HCEC 1CT (cell line): ENCODE data around the gene CAPN3.
"Not testable (repeated sequence)": the region's sequence is repeated elsewhere in the genome, so short reads cannot be mapped to it uniquely, and the experiment has no call there.

Source experiments
- DNase-seq: peaks from one replicate; pipeline ENCODE4 v3.0.0-alpha.2; 2017

The CAPN3 gene

DNA sequence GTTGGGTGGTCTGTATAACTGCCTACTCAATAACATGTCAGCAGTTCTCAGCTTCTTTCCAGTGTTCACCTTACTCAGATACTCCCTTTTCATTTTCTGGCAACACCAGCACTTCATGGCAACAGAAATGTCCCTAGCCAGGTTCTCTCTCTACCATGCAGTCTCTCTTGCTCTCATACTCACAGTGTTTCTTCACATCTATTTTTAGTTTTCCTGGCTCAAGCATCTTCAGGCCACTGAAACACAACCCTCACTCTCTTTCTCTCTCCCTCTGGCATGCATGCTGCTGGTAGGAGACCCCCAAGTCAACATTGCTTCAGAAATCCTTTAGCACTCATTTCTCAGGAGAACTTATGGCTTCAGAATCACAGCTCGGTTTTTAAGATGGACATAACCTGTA is at the start of gene CAPN3:
CAPN3 (plus strand) TSS at position 253 of the 400 bp plus-strand sequence. CDS start 305 bp downstream, outside the sequence.
- DNase-seq: no peak

DNA sequence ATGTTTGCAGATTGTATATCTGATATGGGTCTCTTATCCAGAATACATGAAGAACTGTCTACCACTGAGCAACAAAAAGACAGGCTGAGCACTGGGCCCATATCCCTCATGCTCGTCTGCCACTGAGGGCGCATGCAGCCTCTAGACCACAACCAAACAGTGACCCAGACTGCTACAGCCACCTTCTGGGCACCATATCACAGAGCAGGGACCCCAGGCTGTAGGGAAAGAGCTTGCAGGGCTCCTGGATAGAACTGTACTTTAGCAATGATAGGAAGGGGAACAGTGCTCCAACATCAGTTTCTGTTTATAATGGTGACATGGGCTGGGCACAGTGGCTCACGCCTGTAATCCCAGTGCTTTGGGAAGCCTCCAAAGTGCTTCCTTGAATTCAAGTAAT is 45.8 kb upstream of the CAPN3 start:
- DNase-seq: no peak

DNA sequence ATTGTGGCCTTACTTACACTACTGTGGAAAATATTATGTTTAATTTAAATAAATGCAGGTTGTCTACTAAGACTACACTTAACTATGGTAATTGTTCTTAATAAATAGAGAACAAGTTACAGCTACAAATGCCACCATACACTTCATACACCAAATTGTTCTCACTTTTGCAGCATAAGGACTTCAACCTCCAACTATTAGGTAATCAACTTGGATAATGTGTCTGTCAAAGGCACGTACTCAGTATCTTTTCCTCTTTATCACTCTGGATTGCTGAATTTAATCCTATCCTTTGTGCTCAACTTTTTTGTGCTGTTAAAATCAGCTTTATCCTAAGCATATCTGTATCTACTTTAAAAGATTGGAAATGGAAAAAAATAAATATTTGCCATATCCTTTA is 44.5 kb upstream of the CAPN3 start:
- no peak for DNase-seq

DNA sequence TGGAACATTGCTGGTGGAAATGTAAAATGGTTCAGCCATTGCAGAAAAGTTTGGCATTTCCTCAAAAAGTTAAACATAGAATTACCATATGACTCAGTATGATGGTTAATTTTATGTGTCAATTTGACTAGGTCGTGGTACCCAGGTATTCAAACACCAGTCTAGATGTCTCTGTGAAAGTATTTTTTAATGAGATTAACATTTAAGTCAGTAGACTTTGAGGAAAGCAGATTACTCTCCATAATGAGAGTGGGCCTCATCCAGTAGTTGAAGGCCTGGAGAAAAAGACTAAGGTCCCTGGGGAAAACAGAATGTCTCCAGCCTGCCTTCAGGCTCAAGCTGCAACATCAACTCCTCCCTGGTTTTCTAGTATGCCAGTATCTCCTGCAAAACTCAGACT is 43.8 kb upstream of the CAPN3 start:
- peak; percentile 1 for DNase-seq

DNA sequence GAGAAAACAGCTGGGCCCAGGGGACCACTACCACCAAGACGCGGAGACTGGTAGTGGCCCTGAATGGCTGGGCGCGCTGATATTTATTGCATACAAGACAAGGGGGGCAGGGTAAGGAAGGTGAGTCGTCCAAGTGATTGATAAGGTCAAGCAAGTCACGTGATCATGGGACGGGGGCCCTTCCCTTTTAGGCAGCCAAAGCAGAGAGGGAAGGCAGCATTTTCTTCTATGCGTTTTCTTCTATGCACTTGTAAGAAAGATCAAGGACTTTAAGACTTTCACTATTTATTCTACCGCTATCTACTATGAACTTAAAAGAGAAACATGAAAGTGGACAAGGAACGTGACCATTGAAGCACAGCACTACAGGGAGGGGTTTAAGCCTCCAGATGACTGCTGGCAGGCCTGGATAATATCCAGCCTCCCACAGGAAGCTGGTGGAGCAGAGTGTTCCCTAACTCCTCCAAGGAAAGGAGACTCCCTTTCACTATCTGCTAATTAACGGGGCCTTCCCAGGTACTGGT is 43.0 kb upstream of the CAPN3 start:
- not testable (repeated sequence) for DNase-seq

DNA sequence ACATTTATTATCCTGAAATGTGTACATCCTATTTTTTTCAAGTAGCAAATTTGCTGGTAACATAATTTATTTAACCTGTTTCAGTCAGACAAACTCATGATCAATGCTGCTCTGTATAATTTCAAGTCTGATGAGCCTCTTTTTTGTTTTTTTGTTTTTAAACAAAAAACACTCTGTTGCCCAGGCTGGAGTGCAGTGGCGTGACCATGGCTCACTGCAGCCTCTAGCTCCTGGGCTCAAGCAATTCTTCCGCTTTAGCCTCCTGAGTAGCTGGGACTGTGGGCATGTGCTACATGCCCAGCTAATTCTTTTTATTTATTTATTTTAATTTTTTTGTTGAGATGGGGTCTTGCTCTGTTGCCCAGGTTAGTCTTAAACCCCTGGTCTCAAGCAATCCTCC is 40.1 kb upstream of the CAPN3 start:
- no peak for DNase-seq

DNA sequence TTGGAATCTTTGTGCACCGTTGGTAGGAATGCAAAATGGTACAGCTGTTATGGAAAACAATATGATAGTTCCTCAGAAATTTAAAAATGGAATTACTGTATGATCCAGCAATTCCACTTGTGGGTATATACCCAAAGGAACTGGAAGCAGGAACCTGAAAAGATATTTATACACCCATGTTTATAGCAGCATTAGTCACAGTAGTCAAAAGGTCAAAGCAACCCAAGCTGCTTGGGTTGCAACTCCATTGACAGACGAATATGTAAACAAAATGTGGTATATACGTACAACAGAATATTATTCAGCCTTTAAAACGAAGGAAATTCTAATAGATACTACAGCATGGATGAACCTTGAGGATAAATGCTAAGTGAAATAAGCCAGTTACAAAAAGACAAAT is 35.0 kb upstream of the CAPN3 start:
- peak; percentile 83 for DNase-seq

DNA sequence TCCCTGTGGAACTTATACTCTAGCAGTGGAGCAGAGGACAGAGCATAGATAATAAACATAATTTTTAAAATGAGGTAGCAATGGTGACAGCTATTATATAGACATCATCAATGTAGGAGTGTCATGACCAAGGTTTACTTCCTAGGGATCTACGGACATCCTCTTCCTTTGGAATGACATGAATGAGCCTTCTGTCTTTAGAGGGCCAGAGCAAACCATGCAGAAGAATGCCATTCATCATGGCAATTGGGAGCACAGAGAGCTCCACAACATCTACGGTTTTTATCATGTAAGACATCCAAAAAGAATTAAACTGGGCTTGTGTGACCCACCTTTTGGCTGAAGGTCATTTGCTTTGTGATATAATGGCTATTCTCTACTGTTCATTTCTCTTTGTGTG is 30.1 kb upstream of the CAPN3 start:
- DNase-seq: no peak

DNA sequence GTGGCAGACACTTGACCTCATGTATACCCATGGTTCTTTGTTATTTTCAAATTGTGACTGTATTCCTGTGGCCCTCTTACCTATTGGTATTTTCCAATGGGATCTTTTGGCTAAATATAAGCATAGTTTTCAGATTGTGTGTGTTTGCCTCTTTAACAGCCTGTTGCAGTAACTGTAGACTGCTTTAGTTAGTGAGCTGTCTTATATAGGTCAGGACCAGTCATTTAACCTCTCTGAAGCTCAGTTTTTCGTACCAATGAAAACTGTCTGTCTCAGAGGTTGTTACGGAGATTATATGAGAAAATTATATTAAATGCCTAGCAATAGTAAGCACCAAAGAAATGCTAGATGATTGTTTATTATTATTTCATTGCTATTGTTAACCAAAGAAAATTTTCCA is 29.3 kb upstream of the CAPN3 start:
- DNase-seq: no peak

DNA sequence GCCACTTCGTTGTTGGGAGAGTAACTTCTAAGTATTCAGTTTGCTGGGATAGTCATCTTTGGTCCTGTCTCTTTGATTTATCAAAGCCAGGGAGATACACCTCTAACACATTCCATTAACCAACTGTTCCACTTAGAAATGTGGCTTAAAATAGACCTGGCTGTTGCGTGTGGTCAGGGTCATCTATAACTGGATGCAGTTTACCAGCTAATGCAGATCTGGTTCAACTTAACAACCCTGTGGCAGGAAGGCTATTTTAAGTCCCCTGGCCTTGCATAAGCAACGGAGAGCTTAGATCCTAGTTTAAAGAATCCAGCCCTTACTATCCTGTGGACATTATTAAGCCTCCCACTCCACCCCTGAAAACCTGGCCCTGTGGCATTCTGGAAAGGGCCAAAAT is 28.1 kb upstream of the CAPN3 start:
- DNase-seq: no peak

DNA sequence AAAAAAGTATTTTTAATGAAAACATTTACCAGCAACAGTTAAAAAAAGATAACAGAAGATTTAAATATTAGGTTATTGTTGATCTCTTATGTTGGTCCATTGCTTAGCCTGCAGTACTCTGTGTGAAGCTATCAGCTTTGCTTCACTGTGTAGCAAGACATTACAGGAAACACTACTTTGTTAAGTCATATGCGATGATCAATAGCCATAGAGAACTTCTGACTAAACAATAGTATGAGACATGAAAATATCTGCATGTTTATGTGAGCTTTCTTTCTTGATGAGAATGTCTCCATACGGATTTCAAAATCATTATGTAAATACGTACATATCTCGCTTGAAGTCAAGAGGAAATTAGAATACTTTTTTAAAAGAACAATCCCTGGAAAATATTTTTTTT is 27.0 kb upstream of the CAPN3 start:
- peak; percentile 86 for DNase-seq

DNA sequence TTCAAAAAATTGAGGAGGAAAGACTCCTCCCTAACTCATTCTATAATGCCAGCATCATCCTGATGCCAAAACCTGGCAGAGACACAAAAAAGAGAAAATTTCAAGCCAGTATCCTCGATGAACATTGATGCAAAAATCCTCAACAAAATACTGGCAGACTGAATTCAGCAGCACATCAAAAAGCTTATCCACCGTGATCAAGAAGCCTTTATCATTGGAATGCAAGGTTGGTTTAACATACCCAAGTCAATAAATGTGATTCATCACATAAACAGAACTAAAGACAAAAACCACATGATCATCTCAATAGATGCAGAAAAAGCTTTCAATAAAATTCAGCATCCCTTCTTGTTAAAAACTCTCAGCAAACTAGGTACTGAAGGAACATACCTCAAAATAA is 24.2 kb upstream of the CAPN3 start:
- no peak for DNase-seq

DNA sequence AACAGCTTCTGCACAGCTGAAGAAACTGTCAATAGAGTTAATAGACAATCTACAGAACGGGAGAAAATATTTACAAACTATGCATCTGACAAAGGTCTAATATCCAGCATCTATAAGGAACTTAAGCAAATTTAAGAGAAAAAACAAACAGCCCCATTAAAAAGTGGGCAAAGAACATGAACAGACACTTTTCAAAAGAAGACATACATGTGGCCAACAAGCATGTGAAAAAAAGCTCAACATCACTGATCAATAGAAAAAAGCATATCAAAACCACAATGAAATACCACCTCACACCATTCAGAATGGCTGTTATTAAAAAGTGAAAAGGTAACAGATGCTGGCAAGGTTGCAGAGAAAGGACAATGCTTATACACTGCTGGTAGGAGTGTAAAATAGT is 22.7 kb upstream of the CAPN3 start:
- DNase-seq: not testable (repeated sequence)

DNA sequence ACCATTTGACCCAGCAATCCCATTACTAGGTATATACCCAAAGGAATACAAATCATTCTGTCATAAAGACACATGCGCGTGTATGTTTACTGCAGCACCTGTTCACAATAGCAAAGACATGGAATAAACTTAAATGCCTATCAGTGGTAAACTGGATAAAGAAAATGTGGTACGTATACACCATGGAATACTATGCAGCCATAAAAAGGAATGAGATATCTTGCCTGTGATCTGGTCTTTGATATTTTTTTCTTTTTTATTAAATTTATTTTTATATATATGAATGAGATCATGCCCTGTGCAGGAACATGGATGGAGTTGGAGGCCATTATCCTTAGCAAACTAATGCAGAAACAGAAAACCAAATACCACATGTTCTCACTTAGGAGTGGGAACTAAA is 22.2 kb upstream of the CAPN3 start:
- DNase-seq: not testable (repeated sequence)

DNA sequence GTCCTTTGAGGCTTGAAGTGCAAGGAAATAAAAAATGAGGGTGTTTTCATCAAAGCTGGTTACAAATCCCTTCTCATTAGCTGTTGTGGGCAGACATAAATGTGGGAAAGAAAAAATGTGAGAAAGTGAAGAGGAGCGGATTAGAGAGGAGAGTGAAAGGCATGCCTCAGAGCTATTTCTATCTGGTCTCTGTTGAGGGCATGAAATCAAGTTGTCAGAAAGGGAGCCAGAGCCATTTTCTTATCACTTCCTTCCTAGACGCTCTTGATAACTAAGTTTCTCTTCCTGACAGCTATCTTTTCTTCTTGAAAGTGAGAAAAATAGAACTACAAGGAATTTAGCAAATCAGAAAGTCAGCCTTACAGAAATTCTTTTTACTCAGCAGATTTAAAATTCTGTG is 20.8 kb upstream of the CAPN3 start:
- DNase-seq: no peak

DNA sequence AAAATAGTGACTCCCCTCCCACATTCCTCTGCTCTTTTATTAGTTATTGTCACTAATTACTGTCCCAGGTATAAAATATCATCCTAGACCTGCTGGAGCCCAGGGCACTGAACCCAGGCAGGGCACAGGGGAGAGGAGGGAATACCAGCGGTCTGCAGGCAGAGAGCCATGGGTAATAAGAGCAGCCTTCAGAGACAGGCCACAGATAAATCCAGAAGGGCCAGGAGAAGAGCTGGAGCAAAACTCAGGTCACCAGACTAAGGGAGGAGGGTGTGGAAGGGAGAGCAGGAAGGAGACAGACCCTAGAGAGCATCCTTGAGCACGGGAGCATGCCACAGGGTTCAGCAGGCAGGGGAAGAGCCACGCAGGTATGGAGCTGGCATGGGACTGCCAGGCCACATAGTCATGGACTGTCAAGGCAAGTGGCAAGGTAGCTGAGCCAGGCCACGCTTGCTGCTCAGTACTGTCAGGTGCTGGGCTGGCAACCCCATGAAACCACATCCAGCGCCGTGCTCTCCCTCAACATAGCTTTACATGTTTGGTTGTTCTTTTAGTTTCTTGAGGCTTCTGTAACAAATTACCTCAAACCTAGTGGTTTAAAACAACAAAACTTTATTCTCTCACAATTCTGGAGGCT is 15.6 kb upstream of the CAPN3 start:
- no peak for DNase-seq

DNA sequence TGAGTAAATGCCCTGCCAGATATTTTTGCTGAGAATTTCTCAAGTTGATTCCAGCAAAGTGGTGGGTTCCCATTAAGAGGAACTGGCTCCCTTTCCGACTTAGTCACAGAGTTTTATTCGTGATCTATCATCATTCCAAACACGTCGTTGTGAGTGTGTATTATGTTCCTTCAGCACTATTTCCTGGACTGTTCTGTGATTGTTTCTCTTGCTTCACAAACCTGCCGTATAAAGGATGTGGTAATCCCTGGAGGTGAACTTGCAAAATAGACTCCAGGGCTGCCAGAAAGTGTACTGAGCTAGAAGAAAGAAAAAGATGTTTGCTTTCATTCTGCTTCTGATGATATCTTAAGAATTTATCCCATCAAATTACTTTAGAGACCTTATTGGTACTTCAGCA is 14.5 kb upstream of the CAPN3 start:
- peak; percentile 85 for DNase-seq

DNA sequence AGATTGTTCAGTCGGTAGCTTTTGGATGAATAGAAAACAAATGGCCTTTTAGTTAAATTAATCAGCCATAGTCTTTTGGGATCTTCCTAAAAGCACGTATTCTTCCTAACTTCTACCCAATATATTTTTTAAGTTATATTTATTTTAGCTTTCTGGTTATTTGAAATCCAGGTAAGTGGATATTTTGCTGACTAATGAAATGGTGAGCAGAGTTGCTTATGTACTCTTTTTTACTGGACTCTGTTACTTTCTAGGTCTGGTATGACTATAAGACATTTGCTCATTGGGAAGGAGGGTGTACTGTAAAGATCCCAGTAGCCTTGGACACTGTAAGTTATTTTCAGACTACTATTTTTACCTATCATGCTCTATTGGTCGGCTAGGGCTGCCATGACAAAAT is 13.8 kb upstream of the CAPN3 start:
- no peak for DNase-seq

DNA sequence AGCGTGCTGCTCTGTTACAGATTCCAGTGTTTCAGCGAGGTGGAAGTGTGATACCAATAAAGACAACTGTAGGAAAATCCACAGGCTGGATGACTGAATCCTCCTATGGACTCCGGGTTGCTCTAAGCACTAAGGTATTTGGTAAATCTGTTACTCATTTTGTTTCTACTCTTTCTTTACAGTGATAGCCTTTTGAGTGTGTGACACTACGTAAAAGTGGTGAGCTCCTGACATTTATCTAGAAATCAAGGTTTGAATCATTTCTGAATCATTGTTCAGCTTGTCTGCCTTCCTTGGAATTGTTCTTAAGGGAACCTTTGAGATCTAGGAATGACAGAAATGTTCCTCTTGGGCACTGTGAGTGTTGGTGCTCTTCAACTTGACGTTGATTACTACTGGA is 11.2 kb upstream of the CAPN3 start:
- DNase-seq: peak; percentile 78

DNA sequence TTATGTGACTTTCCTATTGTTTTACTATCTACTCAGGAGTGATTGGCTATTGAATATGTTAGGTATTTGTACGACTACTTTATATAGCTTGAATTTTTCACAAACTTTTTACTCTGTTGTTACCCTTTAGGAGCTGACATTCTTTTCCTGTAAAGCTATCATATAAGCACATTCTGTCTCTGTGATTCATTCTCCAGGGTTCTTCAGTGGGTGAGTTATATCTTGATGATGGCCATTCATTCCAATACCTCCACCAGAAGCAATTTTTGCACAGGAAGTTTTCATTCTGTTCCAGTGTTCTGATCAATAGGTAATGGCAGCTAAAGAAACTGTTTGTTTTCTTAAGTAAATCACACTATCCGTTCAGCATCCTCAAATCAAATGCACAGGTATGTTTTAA is 10.1 kb upstream of the CAPN3 start:
- DNase-seq: peak; percentile 63

DNA sequence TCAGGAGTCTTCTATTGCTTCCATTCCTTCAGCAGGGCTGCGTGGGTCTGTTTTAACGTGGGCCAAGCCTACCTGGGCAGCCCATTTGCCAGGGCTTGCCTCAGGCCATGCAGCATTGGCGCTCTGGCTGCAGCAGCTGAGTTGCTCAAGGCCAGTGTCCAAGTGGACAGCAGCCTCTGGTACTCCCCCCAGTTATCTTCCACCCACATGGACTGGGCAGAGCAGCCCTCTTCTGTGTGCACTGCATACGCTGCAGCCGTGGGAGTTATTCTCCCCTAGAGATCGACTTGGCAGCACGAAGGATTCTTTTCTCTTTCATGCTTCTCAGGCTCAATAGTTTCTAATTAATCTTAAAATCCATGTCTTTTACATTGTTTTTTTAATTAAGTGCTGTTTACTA is 6.9 kb upstream of the CAPN3 start:
- no peak for DNase-seq

DNA sequence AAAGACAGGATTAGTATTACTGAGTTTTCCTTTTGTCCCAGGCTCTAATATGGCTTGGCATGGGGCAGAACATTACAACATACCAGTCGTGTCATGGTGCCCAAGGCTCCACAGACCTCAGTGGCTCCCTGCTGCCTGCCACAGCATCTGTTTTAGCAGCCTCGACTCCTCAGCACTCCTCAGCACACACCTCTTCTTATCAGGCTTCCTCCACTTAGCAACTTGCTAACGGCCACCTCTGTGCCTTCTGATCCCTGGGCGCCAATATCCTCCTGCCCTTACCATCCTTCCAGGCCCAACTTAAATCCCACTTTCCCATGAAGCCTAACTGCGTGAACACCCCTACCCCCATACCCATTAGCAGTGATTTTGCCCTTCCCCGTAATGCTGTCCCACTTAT is 6.2 kb upstream of the CAPN3 start:
- no peak for DNase-seq

DNA sequence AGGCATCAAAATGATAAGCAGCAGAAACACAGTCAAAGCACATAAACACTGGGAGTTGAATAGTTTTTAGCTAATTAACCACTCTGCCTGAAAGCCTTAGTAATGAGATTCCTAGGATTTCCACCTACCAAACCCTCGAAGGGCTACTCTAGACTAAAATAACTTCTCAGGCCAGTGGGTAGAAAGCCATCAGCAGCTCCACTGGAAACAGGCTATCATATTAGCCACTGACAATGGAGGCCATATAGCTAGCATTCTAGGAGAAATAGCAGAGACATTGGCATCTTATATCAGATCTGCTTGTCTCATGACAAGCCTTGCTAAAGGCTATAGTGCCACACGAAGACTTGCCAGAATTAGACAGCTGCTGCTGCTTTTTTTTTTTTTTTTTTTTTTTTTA is 4.5 kb upstream of the CAPN3 start:
- DNase-seq: no peak

DNA sequence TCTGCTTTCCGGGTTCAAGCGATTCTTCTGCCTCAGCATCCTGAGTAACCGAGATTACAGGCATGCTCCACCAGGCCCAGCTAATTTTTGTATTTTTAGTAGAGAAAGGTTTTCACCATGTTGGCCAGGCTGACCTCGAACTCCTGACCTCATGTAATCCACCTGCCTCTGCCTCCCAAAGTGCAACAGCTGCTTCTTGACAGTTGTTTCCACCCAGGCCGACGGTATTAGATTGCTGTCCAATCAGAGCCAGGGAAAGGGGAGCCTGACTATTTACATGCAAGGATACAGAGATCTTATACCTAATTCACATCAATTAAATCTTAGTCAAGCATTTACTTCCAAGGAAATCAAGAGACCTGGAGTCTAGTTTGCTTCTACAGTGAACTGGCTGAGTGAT is 4.0 kb upstream of the CAPN3 start:
- no peak for DNase-seq

DNA sequence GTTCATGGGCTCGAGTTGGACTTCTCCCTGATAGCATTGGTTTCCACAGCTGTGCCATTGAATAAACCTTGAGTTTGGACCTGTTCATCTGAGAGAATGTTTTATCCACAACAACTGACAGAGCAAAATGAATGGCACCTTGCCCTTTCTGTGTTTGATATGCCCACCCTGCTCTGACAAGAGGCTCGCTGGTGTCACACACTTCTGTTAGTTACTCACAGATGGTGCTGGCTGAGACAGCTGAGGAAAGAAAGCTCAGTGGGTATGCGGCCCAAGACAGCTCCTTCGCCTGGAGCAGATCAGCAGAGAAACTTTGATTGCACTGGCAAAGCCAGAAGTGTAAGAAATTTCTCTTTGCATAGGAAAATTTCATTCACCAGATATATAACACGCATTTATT is 2.5 kb upstream of the CAPN3 start:
- no peak for DNase-seq

DNA sequence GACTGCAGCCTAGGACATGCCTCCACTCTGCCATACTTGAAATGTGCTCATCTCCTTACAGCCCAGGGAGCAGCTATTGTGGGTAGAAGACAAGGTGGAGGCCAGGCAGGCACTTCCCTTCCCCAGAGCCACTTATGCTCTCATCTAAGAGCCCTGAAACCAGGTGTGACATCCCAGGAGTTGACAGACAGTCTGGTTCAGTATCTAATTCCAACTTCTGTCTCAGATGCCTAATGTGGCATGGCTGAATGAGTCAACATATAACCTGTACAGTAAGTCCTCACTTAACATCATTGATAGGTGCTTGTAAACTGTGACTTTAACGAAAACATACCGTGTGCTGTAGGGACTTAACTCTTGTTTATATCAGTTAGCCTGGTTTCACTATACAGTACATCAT is 1.2 kb upstream of the CAPN3 start:
- DNase-seq: no peak
